ENCODE data around the gene CALML4.
"Not testable (repeated sequence)": the region's sequence is repeated elsewhere in the genome, so short reads cannot be mapped to it uniquely, and the experiment has no call there.

The CALML4 gene

GRCh38 chr15:68220489-68220888, 15.4 kb upstream of the CALML4 start:
- H3K4me3 Mint-ChIP-seq = no peak overlapping the region
- no peaks in the 10 kb centered on the region for H3K9me3 Mint-ChIP-seq
- DNase-seq (ENCODE audit: low spot score in 2 of 2) (no peak), ATAC-seq (ENCODE audit: low read depth) (no peak)
- no peak overlapping the region for H3K27ac Mint-ChIP-seq
- H3K4me1 Mint-ChIP-seq = peaks cover 14% of the 10 kb centered on the region
- no peaks in the 10 kb centered on the region for H3K27me3 Mint-ChIP-seq
- H3K36me3 Mint-ChIP-seq = peaks cover 8% of the 10 kb centered on the region

GRCh38 chr15:68218847-68219798, 14.0 kb upstream of the CALML4 start:
- Mint-ChIP-seq H3K36me3 (peaks cover 6% of the 10 kb centered on the region), H3K27ac (no peak overlapping the region), H3K4me3 (no peak overlapping the region), H3K4me1 (peaks cover 2% of the 10 kb centered on the region), H3K27me3 (no peaks in the 10 kb centered on the region), H3K9me3 (no peaks in the 10 kb centered on the region)
- no peak for ATAC-seq (ENCODE audit: low read depth)
- DNase-seq (ENCODE audit: low spot score in 2 of 2) = no peak

GRCh38 chr15:68218331-68218730, 13.2 kb upstream of the CALML4 start:
- Mint-ChIP-seq H3K27ac (peak overlapping the region; percentile 67), H3K4me1 (peaks cover 2% of the 10 kb centered on the region), H3K4me3 (no peak overlapping the region), H3K27me3 (no peaks in the 10 kb centered on the region), H3K9me3 (no peaks in the 10 kb centered on the region), H3K36me3 (peaks cover 8% of the 10 kb centered on the region)
- DNase-seq (ENCODE audit: low spot score in 2 of 2) (no peak), ATAC-seq (ENCODE audit: low read depth) (no peak)

- H3K4me1 Mint-ChIP-seq = peaks cover 2% of the 10 kb centered on the region
- H3K27ac Mint-ChIP-seq = peak overlapping the region; percentile 67
- ATAC-seq (ENCODE audit: low read depth) (no peak), DNase-seq (ENCODE audit: low spot score in 2 of 2) (no peak)
- H3K27me3 Mint-ChIP-seq = no peaks in the 10 kb centered on the region
- H3K9me3 Mint-ChIP-seq = no peaks in the 10 kb centered on the region
- H3K36me3 Mint-ChIP-seq = peaks cover 8% of the 10 kb centered on the region
- H3K4me3 Mint-ChIP-seq = no peak overlapping the region
Observed at GRCh38 chr15:68217341-68217740, 12.2 kb upstream of the CALML4 start.

GRCh38 chr15:68214838-68215254, 9.7 kb upstream of the CALML4 start:
- DNase-seq (ENCODE audit: low spot score in 2 of 2) (no peak), ATAC-seq (ENCODE audit: low read depth) (no peak)
- Mint-ChIP-seq H3K9me3 (no peaks in the 10 kb centered on the region), H3K4me3 (no peak overlapping the region), H3K36me3 (peaks cover 6% of the 10 kb centered on the region), H3K4me1 (peaks cover 6% of the 10 kb centered on the region), H3K27me3 (no peaks in the 10 kb centered on the region), H3K27ac (peak overlapping the region; percentile 41)

- DNase-seq (ENCODE audit: low spot score in 2 of 2) (no peak), ATAC-seq (ENCODE audit: low read depth) (no peak)
- H3K27ac Mint-ChIP-seq = no peak overlapping the region
- no peak overlapping the region for H3K4me3 Mint-ChIP-seq
- H3K9me3 Mint-ChIP-seq = no peaks in the 10 kb centered on the region
- H3K36me3 Mint-ChIP-seq = peaks cover 6% of the 10 kb centered on the region
- H3K27me3 Mint-ChIP-seq = no peaks in the 10 kb centered on the region
- peaks cover 12% of the 10 kb centered on the region for H3K4me1 Mint-ChIP-seq
Observed at GRCh38 chr15:68213991-68214837, 9.1 kb upstream of the CALML4 start.

GRCh38 chr15:68213491-68213845, 8.3 kb upstream of the CALML4 start:
- not testable (repeated sequence) for H3K4me3 Mint-ChIP-seq; ATAC-seq (ENCODE audit: low read depth); H3K36me3 Mint-ChIP-seq; H3K27ac Mint-ChIP-seq; DNase-seq (ENCODE audit: low spot score in 2 of 2); H3K27me3 Mint-ChIP-seq; H3K9me3 Mint-ChIP-seq
- H3K4me1 Mint-ChIP-seq = peaks cover 19% of the 10 kb centered on the region

GRCh38 chr15:68211656-68212320, 6.7 kb upstream of the CALML4 start:
- Mint-ChIP-seq H3K4me1 (peaks cover 19% of the 10 kb centered on the region), H3K27me3 (no peaks in the 10 kb centered on the region), H3K27ac (no peak overlapping the region)

GRCh38 chr15:68210821-68211655, 5.9 kb upstream of the CALML4 start:
- H3K27ac Mint-ChIP-seq = no peak overlapping the region
- ATAC-seq (ENCODE audit: low read depth) = peak; percentile 57
- peaks cover 19% of the 10 kb centered on the region for H3K4me1 Mint-ChIP-seq
- no peaks in the 10 kb centered on the region for H3K9me3 Mint-ChIP-seq
- H3K27me3 Mint-ChIP-seq = no peaks in the 10 kb centered on the region
- DNase-seq (ENCODE audit: low spot score in 2 of 2) = peak; percentile 45 to 50
- H3K4me3 Mint-ChIP-seq = peak overlapping the region; percentile 51
- H3K36me3 Mint-ChIP-seq = peaks cover 4% of the 10 kb centered on the region

More at GRCh38 chr15:68211656-68212320, 6.7 kb upstream of the CALML4 start:
- Mint-ChIP-seq H3K36me3 (peaks cover 4% of the 10 kb centered on the region), H3K9me3 (no peaks in the 10 kb centered on the region), H3K4me3 (no peak overlapping the region)
- DNase-seq (ENCODE audit: low spot score in 2 of 2) = no peak
- no peak for ATAC-seq (ENCODE audit: low read depth)

GRCh38 chr15:68210409-68210756, 5.3 kb upstream of the CALML4 start:
- no peak for ATAC-seq (ENCODE audit: low read depth)
- H3K36me3 Mint-ChIP-seq = peaks cover 4% of the 10 kb centered on the region

GRCh38 chr15:68209735-68210408, 4.7 kb upstream of the CALML4 start:
- H3K4me3 Mint-ChIP-seq = peak overlapping the region; percentile 53
- peak; percentile 23 to 32 for DNase-seq (ENCODE audit: low spot score in 2 of 2)
- H3K27ac Mint-ChIP-seq = peak overlapping the region; percentile 55
- no peaks in the 10 kb centered on the region for H3K9me3 Mint-ChIP-seq
- peaks cover 19% of the 10 kb centered on the region for H3K4me1 Mint-ChIP-seq
- ATAC-seq (ENCODE audit: low read depth) = peak; percentile 83
- H3K27me3 Mint-ChIP-seq = no peaks in the 10 kb centered on the region
- H3K36me3 Mint-ChIP-seq = peaks cover 4% of the 10 kb centered on the region

More at GRCh38 chr15:68210409-68210756, 5.3 kb upstream of the CALML4 start:
- peaks cover 19% of the 10 kb centered on the region for H3K4me1 Mint-ChIP-seq
- DNase-seq (ENCODE audit: low spot score in 2 of 2) = no peak
- H3K9me3 Mint-ChIP-seq = no peaks in the 10 kb centered on the region
- H3K4me3 Mint-ChIP-seq = no peak overlapping the region
- H3K27ac Mint-ChIP-seq = peak overlapping the region; percentile 55
- H3K27me3 Mint-ChIP-seq = no peaks in the 10 kb centered on the region

GRCh38 chr15:68209272-68209671, 4.1 kb upstream of the CALML4 start:
- H3K4me3 Mint-ChIP-seq = no peak overlapping the region

More at GRCh38 chr15:68209272-68209671, 4.1 kb upstream of the CALML4 start:
- peaks cover 4% of the 10 kb centered on the region for H3K36me3 Mint-ChIP-seq
- H3K9me3 Mint-ChIP-seq = no peaks in the 10 kb centered on the region
- no peak overlapping the region for H3K27ac Mint-ChIP-seq
- peaks cover 19% of the 10 kb centered on the region for H3K4me1 Mint-ChIP-seq
- ATAC-seq (ENCODE audit: low read depth) = no peak
- no peaks in the 10 kb centered on the region for H3K27me3 Mint-ChIP-seq
- DNase-seq (ENCODE audit: low spot score in 2 of 2) = no peak
